Activated T-cell treated with anti-CD3 and anti-CD28 coated beads, Interleukin-2, amount 50 U/mL, for 24 hours (primary cell): ENCODE results near the gene TNFRSF21.

Source experiments
- DNase-seq: peaks from one replicate; pipeline ENCODE4 v3.0.0-alpha.2; 2020
- H3K27ac Mint-ChIP-seq: 2 replicates; pipeline ENCODE4 v1.8.0; 2020; ENCODE audit warnings: mild to moderate bottlenecking, mixed read lengths
- H3K27me3 Mint-ChIP-seq: 2 replicates; pipeline ENCODE4 v1.8.0; 2020; ENCODE audit warnings: mixed read lengths
- H3K36me3 Mint-ChIP-seq: 2 replicates; pipeline ENCODE4 v1.8.0; 2020; ENCODE audit warnings: low read depth, mixed read lengths
- H3K4me1 Mint-ChIP-seq: 2 replicates; pipeline ENCODE4 v1.8.0; 2020; ENCODE audit warnings: low read depth, mixed read lengths
- H3K4me3 Mint-ChIP-seq: 2 replicates; pipeline ENCODE4 v1.8.0; 2020; ENCODE audit warnings: mild to moderate bottlenecking, moderate library complexity, mixed read lengths
- H3K9me3 Mint-ChIP-seq: 2 replicates; pipeline ENCODE4 v1.8.0; 2020; ENCODE audit warnings: mixed read lengths

The TNFRSF21 gene

GRCh38 chr6:47309291-47310130 is at the start of gene TNFRSF21:
Gene TNFRSF21, minus strand, starts transcription at chr6:47309905. Its CDS starts 394 bp downstream, at chr6:47309511.
- Mint-ChIP-seq H3K27me3 (peaks cover 76% of the 10 kb centered on the region), H3K27ac (no peak within 1 kb of the TSS), H3K36me3 (no peaks in the 10 kb centered on the region), H3K4me1 (peaks cover 10% of the 10 kb centered on the region), H3K9me3 (no peaks in the 10 kb centered on the region), H3K4me3 (peak within 1 kb of the TSS; percentile 72)
- DNase-seq: peak; percentile 89

GRCh38 chr6:47358440-47359225 is 48.9 kb upstream of the TNFRSF21 start:
- no peak for DNase-seq
- no peak overlapping the region for H3K4me3 Mint-ChIP-seq
- no peaks in the 10 kb centered on the region for H3K9me3 Mint-ChIP-seq
- H3K27ac Mint-ChIP-seq: no peak overlapping the region
- H3K36me3 Mint-ChIP-seq: no peaks in the 10 kb centered on the region
- peaks cover 34% of the 10 kb centered on the region for H3K27me3 Mint-ChIP-seq
- H3K4me1 Mint-ChIP-seq: no peaks in the 10 kb centered on the region

GRCh38 chr6:47357827-47358226 is 48.1 kb upstream of the TNFRSF21 start:
- Mint-ChIP-seq H3K4me1 (no peaks in the 10 kb centered on the region), H3K27me3 (peaks cover 38% of the 10 kb centered on the region), H3K27ac (no peak overlapping the region), H3K9me3 (no peaks in the 10 kb centered on the region), H3K4me3 (no peak overlapping the region), H3K36me3 (no peaks in the 10 kb centered on the region)
- DNase-seq: no peak

- no peaks in the 10 kb centered on the region for H3K36me3 Mint-ChIP-seq
- DNase-seq: no peak
- H3K9me3 Mint-ChIP-seq: no peaks in the 10 kb centered on the region
- no peak overlapping the region for H3K27ac Mint-ChIP-seq
- peaks cover 28% of the 10 kb centered on the region for H3K27me3 Mint-ChIP-seq
- H3K4me1 Mint-ChIP-seq: no peaks in the 10 kb centered on the region
- H3K4me3 Mint-ChIP-seq: no peak overlapping the region
These were observed 45.8 kb upstream of the TNFRSF21 start for GRCh38 chr6:47355496-47355895.

GRCh38 chr6:47353871-47354270 is 44.2 kb upstream of the TNFRSF21 start:
- Mint-ChIP-seq H3K9me3 (no peaks in the 10 kb centered on the region), H3K4me3 (no peak overlapping the region), H3K4me1 (no peaks in the 10 kb centered on the region), H3K36me3 (no peaks in the 10 kb centered on the region), H3K27ac (no peak overlapping the region), H3K27me3 (peaks cover 20% of the 10 kb centered on the region)
- DNase-seq: no peak

- no peaks in the 10 kb centered on the region for H3K36me3 Mint-ChIP-seq
- H3K4me1 Mint-ChIP-seq: no peaks in the 10 kb centered on the region
These were observed 43.3 kb upstream of the TNFRSF21 start for GRCh38 chr6:47352966-47353365.

GRCh38 chr6:47352194-47352920 is 42.7 kb upstream of the TNFRSF21 start:
- Mint-ChIP-seq H3K27me3 (peaks cover 15% of the 10 kb centered on the region), H3K36me3 (no peaks in the 10 kb centered on the region), H3K4me3 (no peak overlapping the region), H3K4me1 (no peaks in the 10 kb centered on the region), H3K27ac (no peak overlapping the region), H3K9me3 (no peaks in the 10 kb centered on the region)
- no peak for DNase-seq

More at GRCh38 chr6:47352966-47353365, 43.3 kb upstream of the TNFRSF21 start:
- H3K4me3 Mint-ChIP-seq: no peak overlapping the region
- no peak overlapping the region for H3K27ac Mint-ChIP-seq
- no peak for DNase-seq
- no peaks in the 10 kb centered on the region for H3K9me3 Mint-ChIP-seq
- peaks cover 15% of the 10 kb centered on the region for H3K27me3 Mint-ChIP-seq

- Mint-ChIP-seq H3K36me3 (no peaks in the 10 kb centered on the region), H3K27ac (no peak overlapping the region), H3K9me3 (no peaks in the 10 kb centered on the region), H3K27me3 (peaks cover 13% of the 10 kb centered on the region), H3K4me1 (no peaks in the 10 kb centered on the region), H3K4me3 (no peak overlapping the region)
- no peak for DNase-seq
These were observed 41.9 kb upstream of the TNFRSF21 start for GRCh38 chr6:47351621-47352020.

- H3K9me3 Mint-ChIP-seq: no peaks in the 10 kb centered on the region
- H3K27ac Mint-ChIP-seq: no peak overlapping the region
- no peaks in the 10 kb centered on the region for H3K36me3 Mint-ChIP-seq
- H3K4me1 Mint-ChIP-seq: no peaks in the 10 kb centered on the region
- H3K4me3 Mint-ChIP-seq: no peak overlapping the region
- peaks cover 15% of the 10 kb centered on the region for H3K27me3 Mint-ChIP-seq
- DNase-seq: no peak
These were observed 40.2 kb upstream of the TNFRSF21 start for GRCh38 chr6:47349931-47350330.

- no peaks in the 10 kb centered on the region for H3K4me1 Mint-ChIP-seq
- peaks cover 9% of the 10 kb centered on the region for H3K27me3 Mint-ChIP-seq
These were observed 38.7 kb upstream of the TNFRSF21 start for GRCh38 chr6:47348316-47348863.

GRCh38 chr6:47345761-47346160 is 36.1 kb upstream of the TNFRSF21 start:
- no peak for DNase-seq
- no peak overlapping the region for H3K4me3 Mint-ChIP-seq
- no peaks in the 10 kb centered on the region for H3K36me3 Mint-ChIP-seq
- no peak overlapping the region for H3K27ac Mint-ChIP-seq
- no peaks in the 10 kb centered on the region for H3K4me1 Mint-ChIP-seq
- no peaks in the 10 kb centered on the region for H3K9me3 Mint-ChIP-seq
- H3K27me3 Mint-ChIP-seq: peaks cover 8% of the 10 kb centered on the region

More at GRCh38 chr6:47348316-47348863, 38.7 kb upstream of the TNFRSF21 start:
- no peak for DNase-seq
- Mint-ChIP-seq H3K36me3 (no peaks in the 10 kb centered on the region), H3K9me3 (no peaks in the 10 kb centered on the region), H3K4me3 (no peak overlapping the region), H3K27ac (no peak overlapping the region)

- H3K4me1 Mint-ChIP-seq: no peaks in the 10 kb centered on the region
- no peaks in the 10 kb centered on the region for H3K9me3 Mint-ChIP-seq
- no peaks in the 10 kb centered on the region for H3K36me3 Mint-ChIP-seq
- H3K27me3 Mint-ChIP-seq: peaks cover 8% of the 10 kb centered on the region
- H3K27ac Mint-ChIP-seq: no peak overlapping the region
- DNase-seq: no peak
- no peak overlapping the region for H3K4me3 Mint-ChIP-seq
These were observed 34.3 kb upstream of the TNFRSF21 start for GRCh38 chr6:47344022-47344421.

- no peak for DNase-seq
- Mint-ChIP-seq H3K27me3 (peaks cover 8% of the 10 kb centered on the region), H3K4me3 (no peak overlapping the region), H3K4me1 (no peaks in the 10 kb centered on the region), H3K9me3 (no peaks in the 10 kb centered on the region), H3K36me3 (no peaks in the 10 kb centered on the region), H3K27ac (no peak overlapping the region)
These were observed 33.9 kb upstream of the TNFRSF21 start for GRCh38 chr6:47343600-47343999.

- H3K9me3 Mint-ChIP-seq: no peaks in the 10 kb centered on the region
- no peak overlapping the region for H3K4me3 Mint-ChIP-seq
- H3K36me3 Mint-ChIP-seq: no peaks in the 10 kb centered on the region
- H3K27ac Mint-ChIP-seq: no peak overlapping the region
- no peak for DNase-seq
- peaks cover 8% of the 10 kb centered on the region for H3K27me3 Mint-ChIP-seq
- no peaks in the 10 kb centered on the region for H3K4me1 Mint-ChIP-seq
These were observed 33.1 kb upstream of the TNFRSF21 start for GRCh38 chr6:47342824-47343223.
